Astrocyte (in vitro differentiated cells and primary cell): ENCODE measurements around the gene PPP3CA. TPM values are rescaled to one million over a fixed set of nuclear protein-coding genes. Genes with fewer than 3 reads are reported as not detected.

ENCODE experiments used
- DNase-seq: peaks from one replicate; pipeline ENCODE4 v3.0.0-alpha.2; 2010; ENCODE audit warnings: low read depth
- FAIRE-seq: peaks from 2 replicates; lab custom pipeline; 2011; peaks lifted over from hg19 to GRCh38; lab: Jason Lieb, UNC
- H2AFZ ChIP-seq: 2 replicates; pipeline ENCODE4 v1.6.0; 2012; ENCODE audit warnings: low read depth, low read length, inconsistent platforms
- H3K27ac ChIP-seq: 2 replicates; pipeline ENCODE4 v1.5.1; 2011; ENCODE audit warnings: low read depth, low read length, inconsistent platforms
- H3K27me3 ChIP-seq: 2 replicates; pipeline ENCODE4 v1.6.0; 2011; ENCODE audit warnings: low read length, inconsistent platforms; ENCODE audit not compliant: insufficient read depth
- H3K36me3 ChIP-seq: 2 replicates; pipeline ENCODE4 v1.5.1; 2011; ENCODE audit warnings: low read length, inconsistent platforms; ENCODE audit not compliant: insufficient read depth
- H3K4me1 ChIP-seq: 2 replicates; pipeline ENCODE4 v1.5.1; 2011; ENCODE audit warnings: low read length, inconsistent platforms; ENCODE audit not compliant: insufficient read depth
- H3K4me2 ChIP-seq: 2 replicates; pipeline ENCODE4 v1.6.0; 2012; ENCODE audit warnings: low read length, inconsistent platforms
- H3K4me3 ChIP-seq: 2 replicates; pipeline ENCODE4 v1.5.1; 2011; ENCODE audit warnings: low read depth, mild to moderate bottlenecking, low read length, inconsistent platforms; ENCODE audit not compliant: insufficient read depth
- H3K79me2 ChIP-seq: 2 replicates; pipeline ENCODE4 v1.6.0; 2012; ENCODE audit warnings: mild to moderate bottlenecking, low read length, inconsistent platforms; ENCODE audit not compliant: insufficient read depth
- H3K9ac ChIP-seq: 2 replicates; pipeline ENCODE4 v1.6.0; 2012; ENCODE audit warnings: mild to moderate bottlenecking, low read length, inconsistent platforms
- H3K9me3 ChIP-seq: 2 replicates; pipeline ENCODE4 v1.5.1; 2012; ENCODE audit warnings: low read depth, mild to moderate bottlenecking, low read length, inconsistent platforms; ENCODE audit not compliant: insufficient read depth
- H4K20me1 ChIP-seq: 2 replicates; pipeline ENCODE4 v1.6.0; 2012; ENCODE audit warnings: low read length, inconsistent platforms; ENCODE audit not compliant: insufficient read depth
- H3K27ac Mint-ChIP-seq: one replicate; pipeline ENCODE4 v1.8.0; 2021; ENCODE audit warnings: mild to moderate bottlenecking, mixed read lengths; ENCODE audit not compliant: unreplicated experiment
- H3K27me3 Mint-ChIP-seq: one replicate; pipeline ENCODE4 v1.8.0; 2021; ENCODE audit warnings: low read depth, mixed read lengths; ENCODE audit not compliant: unreplicated experiment
- H3K36me3 Mint-ChIP-seq: one replicate; pipeline ENCODE4 v1.8.0; 2021; ENCODE audit warnings: low read depth, mixed read lengths; ENCODE audit not compliant: unreplicated experiment
- H3K4me1 Mint-ChIP-seq: one replicate; pipeline ENCODE4 v1.8.0; 2021; ENCODE audit warnings: low read depth, mixed read lengths; ENCODE audit not compliant: unreplicated experiment
- H3K4me3 Mint-ChIP-seq: one replicate; pipeline ENCODE4 v1.8.0; 2021; ENCODE audit warnings: mild to moderate bottlenecking, moderate library complexity, mixed read lengths; ENCODE audit not compliant: unreplicated experiment
- H3K9me3 Mint-ChIP-seq: one replicate; pipeline ENCODE4 v1.8.0; 2021; ENCODE audit warnings: mild to moderate bottlenecking, mixed read lengths; ENCODE audit not compliant: unreplicated experiment
- CTCF ChIP-seq: IDR thresholded peaks from 2 replicates; pipeline ENCODE4 v1.5.1; 2011; ENCODE audit warnings: low read depth, mild to moderate bottlenecking, inconsistent platforms, low read length, moderate library complexity; ENCODE audit not compliant: insufficient read depth
- EZH2 ChIP-seq: IDR thresholded peaks from 2 replicates; pipeline ENCODE4 v1.6.1; 2012; ENCODE audit warnings: mild to moderate bottlenecking, low read length, inconsistent platforms; ENCODE audit not compliant: insufficient read depth
- total RNA-seq: library from RNA; stranded (reverse); gene quantifications from 2 replicates; pipeline ENCODE4 v1.2.1, GENCODE V29; 2021

PPP3CA gene
- total RNA-seq, 1 donor from 2014 or later, result 101 TPM

GRCh38 chr4:101222156-101222845 lies 125.0 kb downstream of the PPP3CA start:
- H3K27me3 Mint-ChIP-seq, result no peaks in the 10 kb centered on the region
- Histone ChIP-seq H3K27me3 (no peaks in the 10 kb centered on the region), H3K4me1 (peaks cover 3% of the 10 kb centered on the region), H3K9ac (no peak overlapping the region), H3K27ac (no peak overlapping the region), H3K36me3 (no peaks in the 10 kb centered on the region), H3K79me2 (peaks cover 68% of the 10 kb centered on the region), H3K4me2 (no peak overlapping the region), H2AFZ (no peak overlapping the region), H3K4me3 (no peak overlapping the region), H3K9me3 (no peaks in the 10 kb centered on the region), H4K20me1 (peaks cover 33% of the 10 kb centered on the region)
- H3K4me3 Mint-ChIP-seq, result no peak overlapping the region
- no peak for DNase-seq
- peaks cover 32% of the 10 kb centered on the region for H3K4me1 Mint-ChIP-seq
- FAIRE-seq, result no peak
- no peaks in the 10 kb centered on the region for H3K9me3 Mint-ChIP-seq
- H3K36me3 Mint-ChIP-seq, result no peaks in the 10 kb centered on the region
- TF ChIP-seq EZH2 (no peak), CTCF (no peak)
- H3K27ac Mint-ChIP-seq, result no peak overlapping the region

GRCh38 chr4:101221294-101221693 lies 126.0 kb downstream of the PPP3CA start:
- Histone ChIP-seq H4K20me1 (peaks cover 36% of the 10 kb centered on the region), H3K4me3 (no peak overlapping the region), H3K27ac (no peak overlapping the region), H3K36me3 (no peaks in the 10 kb centered on the region), H3K4me2 (no peak overlapping the region), H3K27me3 (no peaks in the 10 kb centered on the region), H2AFZ (no peak overlapping the region), H3K4me1 (peaks cover 3% of the 10 kb centered on the region), H3K9ac (no peak overlapping the region), H3K79me2 (peaks cover 73% of the 10 kb centered on the region), H3K9me3 (no peaks in the 10 kb centered on the region)
- Mint-ChIP-seq H3K4me3 (no peak overlapping the region), H3K36me3 (no peaks in the 10 kb centered on the region), H3K4me1 (peaks cover 39% of the 10 kb centered on the region), H3K9me3 (no peaks in the 10 kb centered on the region), H3K27ac (peak overlapping the region; percentile 55), H3K27me3 (no peaks in the 10 kb centered on the region)
- DNase-seq, result no peak
- no peak for FAIRE-seq
- TF ChIP-seq CTCF (no peak), EZH2 (no peak)

GRCh38 chr4:101218894-101219293 lies 128.4 kb downstream of the PPP3CA start:
- Histone ChIP-seq H3K9me3 (no peaks in the 10 kb centered on the region), H3K27ac (no peak overlapping the region), H3K4me2 (no peak overlapping the region), H4K20me1 (peaks cover 26% of the 10 kb centered on the region), H3K9ac (no peak overlapping the region), H3K36me3 (no peaks in the 10 kb centered on the region), H3K27me3 (no peaks in the 10 kb centered on the region), H2AFZ (no peak overlapping the region), H3K79me2 (peaks cover 71% of the 10 kb centered on the region), H3K4me3 (no peak overlapping the region), H3K4me1 (peaks cover 3% of the 10 kb centered on the region)
- Mint-ChIP-seq H3K36me3 (no peaks in the 10 kb centered on the region), H3K9me3 (no peaks in the 10 kb centered on the region), H3K27ac (no peak overlapping the region), H3K4me3 (no peak overlapping the region), H3K4me1 (peaks cover 34% of the 10 kb centered on the region), H3K27me3 (no peaks in the 10 kb centered on the region)
- FAIRE-seq (no peak), DNase-seq (no peak)
- TF ChIP-seq EZH2 (no peak), CTCF (no peak)
